HG02763 (cell line): ENCODE data around the gene NRARP.

Experiments used
- ATAC-seq: cut with Tn5 transposase; IDR thresholded peaks from one replicate; pipeline ENCODE4 v1.9.1; 2021; ENCODE audit warnings: mild to moderate bottlenecking, moderate library complexity; ENCODE audit not compliant: unreplicated experiment

NRARP gene

DNA sequence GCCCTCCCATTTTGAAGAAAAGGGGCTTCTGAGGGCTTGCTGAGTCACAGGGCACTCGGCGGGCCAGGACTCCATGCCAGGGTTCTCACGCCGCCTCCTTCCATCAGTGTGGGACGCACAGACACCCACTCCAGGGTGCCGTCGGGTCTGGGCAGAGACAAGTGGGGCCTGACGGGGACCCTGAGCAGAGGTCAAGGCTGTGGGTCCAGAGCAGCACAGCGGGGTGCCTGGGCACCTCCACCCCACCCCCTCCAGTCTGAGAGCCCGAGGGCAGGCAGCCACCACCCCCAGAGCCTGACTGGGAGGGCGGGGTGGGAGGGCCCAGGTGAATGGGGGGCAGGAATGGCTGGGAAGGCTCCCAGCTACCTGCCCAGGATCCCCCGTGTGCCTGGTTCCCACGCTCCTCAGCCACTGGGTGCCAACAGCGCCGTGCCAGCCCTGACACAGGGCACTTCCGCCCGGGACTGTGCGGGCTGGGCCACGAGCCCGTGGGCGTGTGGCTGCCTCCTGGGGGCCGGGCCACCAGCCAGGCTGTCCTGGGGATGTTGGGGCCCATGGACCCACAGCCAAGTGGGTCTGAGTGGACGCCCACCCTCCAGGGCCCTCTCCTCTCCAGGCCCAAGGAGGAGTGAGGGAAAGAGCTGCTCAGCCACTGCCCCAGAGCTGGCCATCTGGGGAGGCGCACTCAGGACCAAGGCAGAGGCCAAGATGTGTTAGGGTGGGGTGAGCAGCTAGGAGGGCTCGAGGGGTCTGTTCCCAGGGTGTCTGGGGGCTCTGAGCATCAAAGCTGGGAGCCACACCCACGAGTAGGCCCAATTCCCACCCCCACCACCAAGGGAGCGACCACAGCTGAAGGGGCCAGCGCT, 10.1 kb upstream of the NRARP start:
- ATAC-seq = no peak

DNA sequence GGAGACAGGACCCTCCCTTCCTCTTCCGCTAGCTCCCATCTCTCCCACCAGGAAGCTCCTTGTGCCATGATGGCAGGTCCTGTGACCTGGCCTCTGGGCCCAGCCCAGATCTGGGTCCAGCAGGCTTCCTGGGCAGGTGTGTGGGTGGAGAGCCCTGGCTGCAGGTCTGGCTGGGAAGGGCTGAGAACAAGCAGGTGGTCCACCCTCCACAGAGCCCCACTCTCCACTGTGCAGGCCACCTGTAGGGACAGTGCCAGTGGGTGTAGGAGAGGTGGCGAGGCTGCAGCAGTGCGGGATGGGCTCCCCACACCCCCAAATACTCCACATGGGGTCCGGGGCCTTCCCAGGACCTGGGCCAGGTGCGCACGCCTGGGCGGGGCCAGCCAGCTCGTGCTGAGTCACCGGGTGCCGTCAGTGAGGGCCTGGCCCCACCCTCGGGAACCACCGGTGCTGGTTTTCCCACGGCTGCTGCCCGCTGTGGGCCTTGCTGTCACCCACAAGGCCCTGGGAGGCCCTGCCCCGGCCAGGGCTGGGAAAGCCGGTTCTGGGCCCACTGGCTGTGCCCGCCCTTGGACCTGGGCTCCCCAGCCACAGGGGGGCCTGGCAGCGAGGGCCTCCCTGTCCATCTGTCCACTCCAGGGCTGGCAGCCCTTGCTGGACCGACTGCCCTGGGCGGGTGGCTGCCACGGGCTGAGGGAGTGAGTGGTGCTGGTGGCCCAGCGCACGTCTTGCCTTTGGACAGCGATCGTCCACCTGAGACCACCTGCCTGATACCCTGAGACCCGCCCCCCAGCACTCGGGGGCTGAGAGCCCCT, 9.3 kb upstream of the NRARP start:
- ATAC-seq = no peak

DNA sequence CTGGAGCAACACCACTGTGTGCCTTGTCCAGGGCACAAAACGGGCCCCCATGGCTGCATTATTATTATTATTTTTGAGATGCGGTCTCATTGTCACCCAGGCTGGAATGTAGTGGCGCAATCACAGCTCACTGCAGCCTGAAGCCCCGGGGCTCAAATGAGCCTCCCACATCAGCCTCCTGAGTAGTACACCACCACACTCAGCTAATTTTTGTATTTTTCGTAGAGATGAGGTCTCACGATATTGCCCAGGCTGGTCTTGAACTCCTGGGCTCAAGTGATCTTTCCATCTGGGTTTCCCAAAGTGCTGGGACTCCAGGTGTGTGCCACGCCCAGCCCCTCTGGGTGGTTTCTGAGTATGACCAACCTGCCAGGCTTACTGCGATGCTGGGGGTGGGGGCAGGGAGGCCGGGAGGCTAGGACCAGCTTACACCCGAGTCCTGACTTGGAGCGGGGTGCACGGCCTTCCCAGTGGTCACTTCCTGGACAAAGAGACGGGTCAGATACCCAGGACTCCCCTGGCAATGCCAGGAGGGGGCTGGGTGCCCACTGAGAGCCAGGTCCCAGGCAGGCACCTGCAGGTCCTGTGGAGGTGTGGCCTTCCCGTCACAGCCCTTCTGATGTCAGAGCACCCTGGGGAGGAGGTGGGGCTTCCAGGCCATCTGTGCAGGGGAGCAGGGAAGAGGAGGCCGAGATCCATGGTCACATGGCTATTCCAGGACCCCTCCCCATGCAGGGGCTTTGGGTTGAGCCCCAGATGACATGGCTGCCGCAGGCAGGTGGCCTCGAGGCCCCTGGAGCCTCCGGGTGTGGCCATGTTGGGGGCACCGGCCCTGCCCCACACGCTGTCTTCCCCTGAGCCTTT, 8.3 kb upstream of the NRARP start:
- no peak for ATAC-seq

DNA sequence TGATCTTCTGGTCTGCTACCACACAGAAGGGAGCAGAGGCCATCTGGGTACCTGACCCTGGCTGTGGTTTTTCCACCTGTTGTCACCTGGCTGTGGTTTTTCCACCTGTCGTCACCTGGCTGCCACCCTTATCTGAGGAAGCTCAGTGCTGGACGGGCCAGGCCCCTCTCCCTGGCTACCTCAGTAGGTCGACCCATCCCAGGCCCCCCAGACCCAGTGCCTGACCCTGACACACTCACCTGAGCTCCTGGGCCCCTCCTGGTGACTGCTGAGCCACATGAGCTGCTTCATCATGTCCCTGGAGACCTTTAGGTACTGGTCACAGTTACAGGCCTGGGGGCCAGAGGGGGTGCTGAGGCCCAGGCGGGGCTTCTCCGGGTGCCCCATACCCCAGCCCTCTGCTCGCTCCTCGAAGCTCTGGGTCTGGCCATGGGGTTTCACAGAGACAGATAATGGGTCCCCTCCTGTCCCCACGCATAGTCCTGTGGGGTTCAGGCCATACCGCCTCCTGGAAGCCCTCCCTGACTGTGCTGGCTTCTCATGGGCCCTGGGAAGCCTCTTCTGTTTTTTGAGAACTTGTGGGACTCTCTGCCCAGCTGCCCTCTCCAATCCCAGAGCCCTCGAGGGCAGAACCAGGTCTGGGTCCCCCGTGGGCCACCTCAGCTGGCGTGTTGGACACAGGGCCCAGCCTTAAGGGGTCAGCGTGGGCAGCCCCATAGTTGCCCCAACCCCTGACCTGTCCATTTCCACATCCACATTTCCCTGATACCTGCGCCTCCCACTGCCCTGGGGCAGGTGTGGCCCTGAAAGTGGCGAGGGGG, 7.5 kb upstream of the NRARP start:
- ATAC-seq = no peak

DNA sequence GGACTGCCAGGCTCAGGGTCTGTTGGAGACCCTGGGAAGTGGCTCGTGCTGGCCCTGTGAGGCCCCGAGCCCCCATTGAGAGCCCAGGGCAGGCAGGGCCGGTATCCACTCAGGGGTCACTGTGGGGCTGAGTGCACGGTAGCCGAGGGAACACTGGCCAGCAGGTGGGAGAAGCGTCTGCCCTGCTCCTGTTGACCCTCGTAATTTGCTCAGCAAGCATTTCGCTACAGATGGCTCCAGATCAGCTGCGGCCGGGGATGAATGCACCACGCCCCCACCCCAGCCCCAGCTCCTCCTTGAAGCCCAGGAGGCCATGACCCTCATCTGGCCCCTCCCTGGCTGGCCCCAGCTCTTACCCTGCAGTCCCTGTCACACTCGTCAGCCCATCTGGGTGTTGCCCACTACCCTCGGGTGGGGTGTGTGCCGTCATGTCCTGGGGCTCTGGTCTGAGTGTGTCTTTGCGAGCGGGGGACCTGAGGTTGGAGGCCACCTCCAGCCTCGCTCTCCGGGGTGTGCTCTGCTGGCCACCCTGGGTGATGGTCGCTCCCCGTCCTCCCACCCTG, 6.1 kb upstream of the NRARP start:
- ATAC-seq = no peak

DNA sequence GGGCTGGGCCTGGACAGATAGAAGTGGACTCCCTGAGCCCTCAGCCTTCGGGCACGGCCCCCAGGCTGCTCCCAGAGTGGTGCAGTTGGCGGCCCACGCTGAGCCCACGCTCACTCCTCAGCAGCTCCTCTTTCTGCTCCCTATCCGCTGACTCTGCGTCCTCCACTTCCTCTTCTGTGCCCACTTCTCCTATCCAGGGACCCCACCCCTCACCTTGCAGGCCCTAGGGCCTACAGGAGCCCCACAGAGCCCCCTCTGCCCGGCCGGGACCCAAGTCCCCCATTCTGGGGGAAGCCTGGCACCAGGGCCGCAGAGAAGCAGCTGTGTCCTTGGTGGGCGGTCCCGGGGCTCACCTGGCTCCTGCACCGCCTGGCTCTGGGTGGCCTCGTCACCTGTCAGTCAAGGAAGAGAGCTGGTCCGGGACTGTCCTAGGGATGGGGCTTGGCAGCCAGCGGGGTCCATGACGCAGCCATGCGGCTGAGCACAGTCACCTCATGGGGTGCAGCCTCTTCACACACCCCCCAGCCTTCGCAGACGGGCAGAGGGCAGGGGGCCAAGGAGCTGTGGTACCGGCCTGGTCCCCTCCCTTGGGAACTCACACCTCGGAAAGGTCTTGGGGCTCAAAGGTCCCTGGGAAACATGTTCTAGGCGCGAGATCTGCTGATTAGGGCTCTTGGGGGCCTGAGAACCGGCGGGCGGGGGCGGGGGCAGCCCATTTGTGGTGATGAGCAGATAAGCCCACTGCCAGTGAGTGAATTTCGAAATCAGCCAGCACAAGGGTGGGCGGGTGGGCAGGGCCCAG, 5.4 kb upstream of the NRARP start:
- no peak for ATAC-seq

DNA sequence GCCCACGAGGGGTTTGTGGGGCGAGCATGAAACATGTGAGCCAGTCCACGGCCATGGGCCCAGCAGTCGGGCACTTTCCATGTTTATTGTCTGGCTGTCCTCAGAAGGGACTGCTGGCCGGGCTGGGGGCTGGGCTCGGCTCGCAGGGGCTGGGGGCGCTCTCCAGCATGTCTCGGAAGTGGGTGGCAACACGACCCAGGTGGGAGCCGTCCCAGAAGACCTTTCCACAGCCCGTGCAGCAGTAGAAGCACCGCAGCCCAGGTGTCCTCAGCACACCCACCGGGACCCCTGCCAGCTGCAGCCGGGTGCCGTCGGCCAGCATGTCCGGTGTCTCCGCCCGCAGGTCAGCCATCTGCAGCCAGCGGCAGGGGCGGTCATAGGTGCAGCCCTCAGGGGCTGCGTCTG, 4.8 kb upstream of the NRARP start:
- no peak for ATAC-seq

DNA sequence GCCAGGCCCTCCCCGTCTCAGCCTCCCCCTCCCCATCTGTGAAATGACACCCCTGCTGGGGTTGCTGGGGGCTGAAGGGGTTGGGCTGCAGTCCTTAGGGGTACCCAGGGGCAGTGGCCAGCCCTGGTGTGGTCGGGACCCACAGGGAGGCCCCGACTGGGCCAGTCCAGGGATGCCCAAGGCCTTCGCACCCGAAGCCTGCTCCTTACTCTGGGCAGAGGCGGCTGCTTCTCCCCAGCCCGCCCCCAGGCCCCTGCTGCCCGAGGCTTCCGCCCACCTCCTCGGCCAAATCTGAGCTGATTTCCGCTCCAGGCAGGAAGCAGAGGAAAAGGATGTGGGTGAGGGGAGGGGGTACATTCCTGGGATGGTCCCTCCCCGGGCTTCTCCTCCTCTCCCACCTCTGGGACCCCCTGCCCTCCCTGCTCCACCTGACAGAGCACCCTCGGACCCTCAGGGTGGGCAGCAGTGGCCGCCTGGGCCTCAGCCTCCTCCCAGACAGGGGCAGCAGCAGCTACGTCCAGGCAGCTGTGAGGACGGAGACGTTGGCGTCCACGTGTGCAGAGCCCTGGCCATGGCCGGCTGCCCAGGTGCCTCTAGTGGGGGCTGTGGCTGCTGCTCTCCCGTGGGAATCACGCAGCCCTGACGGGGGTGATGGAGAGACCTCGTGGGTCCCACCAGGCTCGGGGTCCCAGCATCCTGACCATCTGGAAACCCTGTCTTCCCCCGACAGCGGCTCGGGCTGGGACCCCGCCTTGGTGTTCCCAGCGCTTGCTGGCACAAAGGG, 4.2 kb upstream of the NRARP start:
- ATAC-seq = no peak

DNA sequence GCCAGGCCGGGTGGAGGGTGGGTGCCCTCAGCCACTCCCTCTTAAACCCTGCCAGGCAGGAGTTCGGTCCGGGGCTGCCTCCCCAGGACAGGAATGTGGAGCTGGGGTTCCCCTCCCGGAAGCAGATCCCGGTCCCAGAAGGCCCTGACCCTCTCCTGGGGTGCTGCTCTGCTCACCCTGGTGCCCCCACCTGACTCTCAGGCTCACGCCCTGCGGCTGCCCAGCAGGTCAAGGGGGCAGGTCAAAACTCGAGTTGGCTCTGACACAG, 3.7 kb upstream of the NRARP start:
- no peak for ATAC-seq

DNA sequence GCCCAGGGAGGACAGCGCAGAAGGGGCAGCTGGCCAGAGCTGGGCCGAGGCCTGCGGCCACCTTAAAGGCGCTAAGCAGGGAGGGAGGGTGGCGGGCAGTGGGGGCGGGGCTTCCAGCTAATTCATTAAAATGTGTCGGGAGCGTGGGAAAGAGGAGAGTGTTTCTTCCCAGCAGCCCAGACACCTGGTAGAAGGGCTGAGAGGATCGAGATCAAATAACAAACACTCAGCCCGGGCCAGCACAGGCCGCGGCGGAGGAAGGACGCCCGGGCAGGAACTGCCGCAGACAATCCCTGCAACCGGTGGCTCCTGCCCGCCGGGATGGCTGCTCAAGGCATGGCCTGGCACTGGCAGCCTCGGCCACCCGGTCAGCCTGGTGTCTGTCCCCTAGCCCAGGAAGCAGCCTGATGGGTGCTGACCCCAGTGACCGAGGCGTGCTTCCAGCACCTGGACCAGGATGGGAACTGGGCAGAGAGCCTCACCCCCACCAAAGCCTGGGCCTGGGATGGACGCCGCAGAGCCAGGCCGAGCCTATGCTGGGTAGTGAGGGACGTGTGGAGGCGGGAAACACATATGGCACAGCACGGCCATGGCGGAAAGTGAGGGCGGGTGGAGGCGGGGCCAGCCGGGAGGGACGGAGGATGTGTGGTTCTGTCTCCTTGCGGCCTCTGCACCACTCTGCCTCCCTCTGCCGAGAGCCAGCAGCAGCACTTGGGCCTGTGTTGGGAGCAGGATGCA, 3.2 kb upstream of the NRARP start:
- ATAC-seq = no peak

DNA sequence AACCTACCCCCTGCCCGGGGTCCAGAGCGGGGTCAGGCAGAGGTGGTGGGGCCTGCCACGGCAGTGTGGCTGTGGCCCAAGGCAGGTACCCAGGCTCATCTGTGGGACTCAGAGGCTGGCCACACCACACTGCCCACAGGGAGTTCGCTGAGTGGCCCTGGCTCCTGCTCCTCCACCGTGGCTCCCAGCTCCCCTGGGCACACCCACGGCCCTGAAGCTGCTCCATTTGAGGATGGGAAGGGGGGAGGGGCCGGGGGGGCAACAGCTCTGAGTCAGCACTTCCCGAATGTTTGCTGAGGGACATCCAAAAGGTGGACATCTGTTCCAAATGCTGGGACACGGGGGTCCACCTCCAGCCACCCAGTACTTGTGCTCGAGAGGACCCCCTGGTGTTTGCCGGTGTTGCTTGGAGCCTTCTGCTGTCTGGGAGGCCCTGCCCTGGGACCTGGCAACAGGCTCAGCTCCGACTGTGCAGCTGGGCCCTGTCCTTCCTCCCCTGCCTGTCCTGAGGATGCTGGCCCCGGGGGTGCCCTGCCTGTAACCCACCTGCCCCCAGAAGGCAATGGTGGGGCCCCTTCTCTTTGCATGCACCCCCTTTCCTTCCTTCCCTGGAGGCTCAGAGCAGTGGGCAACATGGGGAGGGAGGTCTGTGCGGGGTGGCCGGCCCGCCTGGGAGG, 2.5 kb upstream of the NRARP start:
- ATAC-seq = no peak

DNA sequence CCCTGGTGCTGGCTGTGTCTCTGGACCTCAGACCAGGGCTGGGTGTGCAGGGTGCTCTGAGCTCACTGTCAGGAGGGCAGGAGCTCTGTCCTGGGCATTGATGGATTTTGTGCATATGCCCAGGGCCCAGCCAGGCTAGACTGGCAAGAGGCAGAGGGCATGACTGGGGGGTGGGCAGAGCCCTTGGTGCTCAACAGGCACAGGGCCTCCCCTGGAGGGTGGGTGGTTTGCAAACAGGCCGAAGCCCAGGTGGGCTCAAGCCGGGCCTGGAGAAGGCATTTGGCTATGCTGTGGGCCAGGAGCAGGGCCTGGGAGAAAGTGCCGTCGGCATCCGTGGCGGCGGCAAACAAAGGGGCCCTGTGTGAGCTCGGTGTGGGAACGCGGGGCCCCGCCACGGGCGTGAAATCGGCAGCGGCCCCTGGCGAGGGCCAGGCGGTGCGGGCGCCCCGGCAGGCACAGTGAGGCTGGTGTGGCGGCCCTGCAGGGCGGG, 1.9 kb upstream of the NRARP start:
- no peak for ATAC-seq

DNA sequence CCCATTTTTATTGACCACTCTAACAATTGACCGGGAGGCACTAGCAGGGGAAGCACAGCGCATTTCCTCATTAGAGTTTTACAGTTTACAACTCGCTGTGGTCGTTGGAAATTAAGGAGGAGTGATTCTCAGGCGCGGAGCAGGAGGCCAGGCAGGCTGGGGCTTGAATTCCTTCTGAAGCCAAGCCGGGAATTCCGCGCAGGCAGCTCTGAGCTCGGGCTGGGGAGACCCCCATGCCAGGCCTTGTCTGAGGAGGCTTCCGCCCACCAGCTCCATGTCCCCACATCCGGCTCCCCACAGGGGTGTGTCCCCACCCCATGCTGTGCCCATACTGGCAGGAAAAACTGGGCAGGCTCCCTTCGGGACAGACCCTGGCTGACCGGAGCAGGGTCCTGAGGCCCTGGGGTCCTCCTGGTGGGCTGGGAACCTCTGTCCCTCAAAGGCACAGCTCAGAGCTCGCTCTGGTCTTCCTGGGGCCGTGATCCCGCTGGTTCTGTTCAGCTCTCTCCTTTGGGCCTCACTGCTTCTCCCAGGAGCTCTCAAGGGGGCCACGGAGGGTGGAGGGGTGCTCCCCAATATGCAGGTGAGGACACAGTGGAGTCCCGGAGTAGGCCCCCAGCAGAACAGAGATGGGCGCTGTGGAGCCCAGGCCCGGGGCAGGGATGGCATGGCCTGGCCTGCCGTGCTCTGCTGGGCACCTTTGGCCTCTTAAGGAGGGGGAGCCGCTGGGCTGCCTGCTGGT, 1.3 kb upstream of the NRARP start:
- ATAC-seq = no peak

DNA sequence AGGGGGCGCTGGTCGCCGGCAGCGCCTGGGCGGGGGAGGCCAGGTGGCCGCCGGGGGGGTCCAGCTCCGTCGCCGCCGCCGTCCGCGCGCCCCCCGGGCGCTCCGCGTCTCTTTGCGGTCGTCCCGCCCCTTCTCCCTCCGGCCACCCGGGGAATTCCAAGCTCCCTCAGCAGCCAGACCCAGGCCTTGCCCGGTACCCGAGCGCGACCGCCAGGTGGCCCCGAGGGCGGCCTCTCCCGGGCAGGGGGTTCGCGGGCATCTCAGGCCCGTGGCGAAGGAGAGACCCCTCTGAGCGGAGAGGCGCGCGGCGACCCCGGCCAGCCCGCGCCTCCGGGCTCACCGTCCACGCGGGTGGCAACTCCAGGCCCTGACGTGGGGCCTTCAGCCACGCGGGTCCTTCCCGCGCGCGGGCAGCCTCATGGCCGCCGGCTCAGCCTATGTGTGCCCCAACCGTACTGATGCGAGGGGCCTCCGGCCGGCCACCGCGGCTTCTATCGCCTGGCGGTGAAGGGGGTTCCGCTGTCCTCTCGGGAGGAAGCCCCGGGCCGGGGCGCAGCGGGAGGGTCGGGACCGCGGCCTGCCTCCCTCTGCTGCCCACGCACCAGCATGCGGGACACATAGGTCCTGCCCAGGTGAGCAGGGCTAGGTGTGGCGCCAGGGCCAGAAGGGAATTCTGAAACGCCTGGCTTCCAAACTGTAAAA, 529 bp upstream of the NRARP start:
- peak; percentile 41 for ATAC-seq

DNA sequence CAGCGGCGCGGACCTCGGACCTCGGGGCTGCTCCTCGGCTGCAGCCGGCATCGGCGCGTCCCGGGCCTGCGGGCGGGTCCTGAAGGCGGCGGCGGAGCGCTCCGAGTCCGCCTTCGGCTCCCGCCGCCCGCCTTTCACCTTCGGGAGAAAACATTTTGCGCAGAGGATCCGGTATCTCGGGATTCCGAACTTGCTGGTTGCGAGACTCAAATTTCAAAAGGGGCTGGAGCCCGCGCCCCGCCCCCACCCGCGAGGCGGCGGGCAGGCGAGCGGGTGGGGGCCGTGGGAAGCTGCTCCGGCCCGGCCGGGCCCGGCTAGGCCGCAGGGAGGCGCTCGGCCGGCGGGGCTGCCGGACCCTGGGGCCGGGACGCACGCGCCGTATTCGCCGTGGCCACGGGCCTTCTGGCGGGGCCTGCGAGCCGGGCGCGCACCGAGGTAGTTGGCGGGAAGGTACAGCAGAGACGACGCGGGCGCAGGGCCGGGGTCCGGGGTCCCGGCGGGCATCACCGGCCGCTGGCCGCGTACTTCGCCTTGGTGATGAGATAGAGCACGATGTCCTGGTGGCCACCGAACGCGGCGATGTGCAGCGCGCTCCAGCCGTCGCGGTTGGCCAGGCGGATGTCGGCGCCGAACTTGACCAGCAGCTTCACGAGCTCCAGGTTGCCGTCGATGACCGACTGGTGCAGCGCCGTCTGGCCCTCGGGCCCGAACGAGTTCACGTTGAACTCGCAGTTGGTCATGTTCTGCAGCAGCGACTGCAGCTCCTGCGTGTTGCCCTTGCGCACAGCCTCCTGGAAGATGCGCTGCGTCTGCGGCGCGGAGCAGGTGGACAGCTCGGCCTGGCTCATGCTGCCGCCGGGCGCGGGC, 757 bp downstream of the NRARP start:
- peak; percentile 9 for ATAC-seq
